GM23338 (cell line): Measurements from ENCODE around the gene CANT1. TPM values are rescaled to one million over a fixed set of nuclear protein-coding genes. Genes with fewer than 3 reads are reported as not detected.

Experiments
- ATAC-seq: fragments of 200-7000 bp; cut with Tn5 transposase; 3 replicates; pipeline ENCODE4 v1.9.1; 2020
- DNase-seq: peaks from one replicate; pipeline ENCODE4 v3.0.0-alpha.2; 2015; ENCODE audit warnings: low spot score
- H2AFZ ChIP-seq: fragments of 200-600 bp; sonication (generic); 2 replicates; pipeline ENCODE4 v1.8.0; 2016; ENCODE audit warnings: antibody characterized with exemption, mild to moderate bottlenecking, moderate library complexity
- H3F3A ChIP-seq: fragments of 200-600 bp; sonication (generic); replicated peaks from 2 replicates; pipeline ENCODE4 v1.8.0; 2017; ENCODE audit warnings: antibody characterized with exemption, mixed run types, low read depth
- H3K27ac ChIP-seq: fragments of 200-600 bp; sonication (generic); 2 replicates; pipeline ENCODE4 v1.6.1; 2016; ENCODE audit warnings: low read depth
- H3K27me3 ChIP-seq: fragments of 200-600 bp; sonication (generic); 2 replicates; pipeline ENCODE4 v1.8.0; 2016; ENCODE audit warnings: mild to moderate bottlenecking, mixed run types, moderate library complexity; ENCODE audit not compliant: insufficient read depth
- H3K36me3 ChIP-seq: fragments of 200-600 bp; sonication (generic); 2 replicates; pipeline ENCODE4 v1.8.0; 2016; ENCODE audit warnings: mild to moderate bottlenecking; ENCODE audit not compliant: insufficient read depth
- H3K4me1 ChIP-seq: fragments of 200-600 bp; sonication (generic); 2 replicates; pipeline ENCODE4 v1.8.0; 2016; ENCODE audit warnings: mild to moderate bottlenecking, moderate library complexity; ENCODE audit not compliant: insufficient read depth
- H3K4me2 ChIP-seq: fragments of 200-600 bp; sonication (generic); 2 replicates; pipeline ENCODE4 v1.7.1; 2017; ENCODE audit warnings: mixed run types
- H3K4me3 ChIP-seq: fragments of 200-600 bp; sonication (generic); 2 replicates; pipeline ENCODE4 v1.6.1; 2016; ENCODE audit warnings: mixed run types
- H3K79me2 ChIP-seq: fragments of 200-600 bp; sonication (generic); replicated peaks from 2 replicates; pipeline ENCODE4 v1.8.0; 2017; ENCODE audit warnings: mild to moderate bottlenecking; ENCODE audit not compliant: insufficient read depth
- H3K9me2 ChIP-seq: fragments of 200-600 bp; sonication (generic); 2 replicates; pipeline ENCODE4 v1.8.0; 2017; ENCODE audit not compliant: insufficient read depth
- H4K20me1 ChIP-seq: fragments of 200-600 bp; sonication (generic); replicated peaks from 2 replicates; pipeline ENCODE4 v1.8.0; 2017; ENCODE audit warnings: mild to moderate bottlenecking; ENCODE audit not compliant: insufficient read depth
- H3K27ac Mint-ChIP-seq: 2 replicates; pipeline ENCODE4 v1.8.0; 2020; ENCODE audit warnings: inconsistent platforms, mild to moderate bottlenecking, moderate library complexity, mixed read lengths
- H3K27me3 Mint-ChIP-seq: 3 replicates; pipeline ENCODE4 v1.8.0; 2022; ENCODE audit warnings: low read depth, mild to moderate bottlenecking, moderate library complexity, mixed read lengths, inconsistent platforms; ENCODE audit not compliant: insufficient read depth, poor library complexity
- H3K36me3 Mint-ChIP-seq: 3 replicates; pipeline ENCODE4 v1.8.0; 2021; ENCODE audit warnings: low read depth, mild to moderate bottlenecking, inconsistent platforms, moderate library complexity, mixed read lengths
- H3K4me1 Mint-ChIP-seq: 3 replicates; pipeline ENCODE4 v1.8.0; 2020; ENCODE audit warnings: mild to moderate bottlenecking, inconsistent platforms, mixed read lengths
- H3K4me3 Mint-ChIP-seq: 3 replicates; pipeline ENCODE4 v1.8.0; 2021; ENCODE audit warnings: moderate library complexity, mild to moderate bottlenecking, inconsistent platforms, mixed read lengths
- H3K9me3 Mint-ChIP-seq: 3 replicates; pipeline ENCODE4 v1.8.0; 2020; ENCODE audit warnings: moderate library complexity, mild to moderate bottlenecking, inconsistent platforms, mixed read lengths
- CREB1 ChIP-seq: fragments of 250-450 bp; sonication (Bioruptor Pico); IDR thresholded peaks from 2 replicates; pipeline ENCODE4 v1.5.0; 2020; ENCODE audit warnings: low read depth, mild to moderate bottlenecking, moderate library complexity
- ETS1 ChIP-seq: IDR thresholded peaks from 2 replicates; pipeline ENCODE4 v1.6.1; 2016; ENCODE audit warnings: antibody characterized with exemption
- EZH2 ChIP-seq: fragments of 200-600 bp; sonication (generic); IDR thresholded peaks from one replicate; pipeline ENCODE4 v1.8.0; 2017; ENCODE audit warnings: antibody characterized with exemption, mild to moderate bottlenecking, low read depth; ENCODE audit not compliant: unreplicated experiment
- EZH2phosphoT487 ChIP-seq: fragments of 200-600 bp; sonication (generic); IDR thresholded peaks from one replicate; pipeline ENCODE4 v1.8.1; 2018; ENCODE audit warnings: antibody characterized with exemption; ENCODE audit not compliant: unreplicated experiment
- JUNB ChIP-seq: IDR thresholded peaks from one replicate; pipeline ENCODE4 v1.6.1; 2016; ENCODE audit warnings: antibody characterized with exemption; ENCODE audit not compliant: unreplicated experiment
- NANOG ChIP-seq: IDR thresholded peaks from 2 replicates; pipeline ENCODE4 v1.6.1; 2016; ENCODE audit warnings: antibody characterized with exemption, borderline replicate concordance
- POLR2AphosphoS5 ChIP-seq: IDR thresholded peaks from 2 replicates; pipeline ENCODE4 v1.6.1; 2016; ENCODE audit warnings: antibody characterized with exemption, low read depth
- STAT1 ChIP-seq: IDR thresholded peaks from one replicate; pipeline ENCODE4 v1.6.1; 2016; ENCODE audit warnings: antibody characterized with exemption; ENCODE audit not compliant: unreplicated experiment
- ZNF114 ChIP-seq: fragments of 250-450 bp; sonication (Bioruptor Pico); IDR thresholded peaks from 2 replicates; pipeline ENCODE4 v1.5.0; 2020; ENCODE audit warnings: mild to moderate bottlenecking, moderate library complexity
- ZNF331 ChIP-seq: fragments of 250-450 bp; sonication (Bioruptor Pico); IDR thresholded peaks from 2 replicates; pipeline ENCODE4 v1.5.0; 2020; ENCODE audit warnings: low read depth, mild to moderate bottlenecking, moderate library complexity
- polyA plus RNA-seq: library from polyadenylated mRNA; unstranded; fragments of >200 nt; fragmentation: Nextera tagmentation; extraction: Ambion mirVana; gene quantifications from 2 replicates; pipeline ENCODE4 v1.2.1, GENCODE V29; 2016
- total RNA-seq: library from RNA; depleted of rRNA; stranded (reverse); fragments of >200 nt; shearing (Covaris generic); gene quantifications from 2 replicates; pipeline ENCODE4 v1.2.3, GENCODE V29; 2014
- TF ChIP-seq, protein P1 (sequence below): fragments of 250-450 bp; sonication (Bioruptor Pico); IDR thresholded peaks from 2 replicates; pipeline ENCODE4 v1.5.0; 2020; ENCODE audit warnings: mild to moderate bottlenecking, moderate library complexity
- TF ChIP-seq, protein P2 (sequence below): IDR thresholded peaks from one replicate; pipeline ENCODE4 v1.6.1; 2018; ENCODE audit warnings: antibody characterized with exemption; ENCODE audit not compliant: unreplicated experiment
- TF ChIP-seq, protein P3 (sequence below), 2 experiments: fragments of 200-600 bp in 1 of 2; sonication (generic) in 1 of 2; conservative IDR thresholded peaks; 2 replicates each; pipeline versions ENCODE4 v1.5.1 to v1.6.1; 2016 to 2017; ENCODE audit warnings: antibody characterized with exemption in 2 of 2, low read depth in 2 of 2, mild to moderate bottlenecking in 2 of 2, moderate library complexity in 1 of 2

Gene CANT1
- total and polyA plus RNA-seq, 2 experiments from 2014 or later, result 5.9 to 38.8 TPM

DNA sequence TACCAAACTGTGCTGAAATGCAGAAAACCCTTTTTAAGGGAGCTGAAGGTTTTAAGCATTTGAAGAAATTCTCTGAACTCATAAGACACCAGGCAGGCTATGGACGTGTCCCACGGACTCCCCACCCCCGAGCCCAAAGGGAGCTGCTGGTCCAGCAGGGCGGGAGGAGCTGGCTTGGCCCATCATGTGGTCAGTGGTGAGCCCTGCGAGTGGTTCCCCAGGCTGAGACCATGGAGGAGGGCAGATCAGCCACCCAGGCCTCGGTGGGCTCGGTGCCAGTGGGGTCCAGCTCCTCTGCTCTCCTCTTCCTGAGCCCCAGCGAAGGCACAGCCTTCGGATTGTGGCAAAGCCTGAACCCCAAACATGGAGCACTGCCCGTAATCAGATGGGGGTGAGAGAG is 56.9 kb downstream of the CANT1 start:
- H3K4me1 Mint-ChIP-seq, result peaks cover 7% of the 10 kb centered on the region; the same call in 2 of the 3 replicates
- no peak overlapping the region for H2AFZ ChIP-seq
- no peaks in the 10 kb centered on the region for H3K9me2 ChIP-seq
- no peak overlapping the region for H3K27ac Mint-ChIP-seq
- peaks cover 24% of the 10 kb centered on the region for H3K9me3 Mint-ChIP-seq
- H3K4me1 ChIP-seq, result no peaks in the 10 kb centered on the region
- H3K79me2 ChIP-seq, result no peaks in the 10 kb centered on the region
- no peak for ATAC-seq
- H4K20me1 ChIP-seq, result no peaks in the 10 kb centered on the region; the same call in 1 of the 2 replicates
- H3K36me3 Mint-ChIP-seq, result peaks cover 11% of the 10 kb centered on the region; the same call in 2 of the 3 replicates
- DNase-seq, result no peak
- H3K27me3 ChIP-seq, result no peaks in the 10 kb centered on the region
- H3K27ac ChIP-seq, result no peak overlapping the region
- H3K36me3 ChIP-seq, result no peaks in the 10 kb centered on the region
- no peak overlapping the region for H3K4me3 Mint-ChIP-seq
- H3F3A ChIP-seq, result no peaks in the 10 kb centered on the region
- TF ChIP-seq CREB1 (CRISPR knock-in tag) (no peak), STAT1 (no peak), POLR2AphosphoS5 (no peak), NANOG (no peak), ZNF114 (no peak), ZNF331 (CRISPR knock-in tag) (no peak), ETS1 (no peak), JUNB (no peak), EZH2phosphoT487 (no peak), EZH2 (no peak)
- TF ChIP-seq, protein P1, sequence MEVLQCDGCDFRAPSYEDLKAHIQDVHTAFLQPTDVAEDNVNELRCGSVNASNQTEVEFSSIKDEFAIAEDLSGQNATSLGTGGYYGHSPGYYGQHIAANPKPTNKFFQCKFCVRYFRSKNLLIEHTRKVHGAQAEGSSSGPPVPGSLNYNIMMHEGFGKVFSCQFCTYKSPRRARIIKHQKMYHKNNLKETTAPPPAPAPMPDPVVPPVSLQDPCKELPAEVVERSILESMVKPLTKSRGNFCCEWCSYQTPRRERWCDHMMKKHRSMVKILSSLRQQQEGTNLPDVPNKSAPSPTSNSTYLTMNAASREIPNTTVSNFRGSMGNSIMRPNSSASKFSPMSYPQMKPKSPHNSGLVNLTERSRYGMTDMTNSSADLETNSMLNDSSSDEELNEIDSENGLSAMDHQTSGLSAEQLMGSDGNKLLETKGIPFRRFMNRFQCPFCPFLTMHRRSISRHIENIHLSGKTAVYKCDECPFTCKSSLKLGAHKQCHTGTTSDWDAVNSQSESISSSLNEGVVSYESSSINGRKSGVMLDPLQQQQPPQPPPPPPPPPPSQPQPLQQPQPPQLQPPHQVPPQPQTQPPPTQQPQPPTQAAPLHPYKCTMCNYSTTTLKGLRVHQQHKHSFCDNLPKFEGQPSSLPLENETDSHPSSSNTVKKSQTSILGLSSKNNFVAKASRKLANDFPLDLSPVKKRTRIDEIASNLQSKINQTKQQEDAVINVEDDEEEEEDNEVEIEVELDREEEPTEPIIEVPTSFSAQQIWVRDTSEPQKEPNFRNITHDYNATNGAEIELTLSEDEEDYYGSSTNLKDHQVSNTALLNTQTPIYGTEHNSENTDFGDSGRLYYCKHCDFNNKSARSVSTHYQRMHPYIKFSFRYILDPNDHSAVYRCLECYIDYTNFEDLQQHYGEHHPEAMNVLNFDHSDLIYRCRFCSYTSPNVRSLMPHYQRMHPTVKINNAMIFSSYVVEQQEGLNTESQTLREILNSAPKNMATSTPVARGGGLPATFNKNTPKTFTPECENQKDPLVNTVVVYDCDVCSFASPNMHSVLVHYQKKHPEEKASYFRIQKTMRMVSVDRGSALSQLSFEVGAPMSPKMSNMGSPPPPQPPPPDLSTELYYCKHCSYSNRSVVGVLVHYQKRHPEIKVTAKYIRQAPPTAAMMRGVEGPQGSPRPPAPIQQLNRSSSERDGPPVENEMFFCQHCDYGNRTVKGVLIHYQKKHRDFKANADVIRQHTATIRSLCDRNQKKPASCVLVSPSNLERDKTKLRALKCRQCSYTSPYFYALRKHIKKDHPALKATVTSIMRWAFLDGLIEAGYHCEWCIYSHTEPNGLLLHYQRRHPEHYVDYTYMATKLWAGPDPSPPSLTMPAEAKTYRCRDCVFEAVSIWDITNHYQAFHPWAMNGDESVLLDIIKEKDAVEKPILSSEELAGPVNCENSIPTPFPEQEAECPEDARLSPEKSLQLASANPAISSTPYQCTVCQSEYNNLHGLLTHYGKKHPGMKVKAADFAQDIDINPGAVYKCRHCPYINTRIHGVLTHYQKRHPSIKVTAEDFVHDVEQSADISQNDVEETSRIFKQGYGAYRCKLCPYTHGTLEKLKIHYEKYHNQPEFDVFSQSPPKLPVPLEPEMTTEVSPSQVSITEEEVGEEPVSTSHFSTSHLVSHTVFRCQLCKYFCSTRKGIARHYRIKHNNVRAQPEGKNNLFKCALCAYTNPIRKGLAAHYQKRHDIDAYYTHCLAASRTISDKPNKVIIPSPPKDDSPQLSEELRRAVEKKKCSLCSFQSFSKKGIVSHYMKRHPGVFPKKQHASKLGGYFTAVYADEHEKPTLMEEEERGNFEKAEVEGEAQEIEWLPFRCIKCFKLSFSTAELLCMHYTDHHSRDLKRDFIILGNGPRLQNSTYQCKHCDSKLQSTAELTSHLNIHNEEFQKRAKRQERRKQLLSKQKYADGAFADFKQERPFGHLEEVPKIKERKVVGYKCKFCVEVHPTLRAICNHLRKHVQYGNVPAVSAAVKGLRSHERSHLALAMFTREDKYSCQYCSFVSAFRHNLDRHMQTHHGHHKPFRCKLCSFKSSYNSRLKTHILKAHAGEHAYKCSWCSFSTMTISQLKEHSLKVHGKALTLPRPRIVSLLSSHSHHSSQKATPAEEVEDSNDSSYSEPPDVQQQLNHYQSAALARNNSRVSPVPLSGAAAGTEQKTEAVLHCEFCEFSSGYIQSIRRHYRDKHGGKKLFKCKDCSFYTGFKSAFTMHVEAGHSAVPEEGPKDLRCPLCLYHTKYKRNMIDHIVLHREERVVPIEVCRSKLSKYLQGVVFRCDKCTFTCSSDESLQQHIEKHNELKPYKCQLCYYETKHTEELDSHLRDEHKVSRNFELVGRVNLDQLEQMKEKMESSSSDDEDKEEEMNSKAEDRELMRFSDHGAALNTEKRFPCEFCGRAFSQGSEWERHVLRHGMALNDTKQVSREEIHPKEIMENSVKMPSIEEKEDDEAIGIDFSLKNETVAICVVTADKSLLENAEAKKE (CRISPR knock-in tag), result no peak
- TF ChIP-seq, protein P2, sequence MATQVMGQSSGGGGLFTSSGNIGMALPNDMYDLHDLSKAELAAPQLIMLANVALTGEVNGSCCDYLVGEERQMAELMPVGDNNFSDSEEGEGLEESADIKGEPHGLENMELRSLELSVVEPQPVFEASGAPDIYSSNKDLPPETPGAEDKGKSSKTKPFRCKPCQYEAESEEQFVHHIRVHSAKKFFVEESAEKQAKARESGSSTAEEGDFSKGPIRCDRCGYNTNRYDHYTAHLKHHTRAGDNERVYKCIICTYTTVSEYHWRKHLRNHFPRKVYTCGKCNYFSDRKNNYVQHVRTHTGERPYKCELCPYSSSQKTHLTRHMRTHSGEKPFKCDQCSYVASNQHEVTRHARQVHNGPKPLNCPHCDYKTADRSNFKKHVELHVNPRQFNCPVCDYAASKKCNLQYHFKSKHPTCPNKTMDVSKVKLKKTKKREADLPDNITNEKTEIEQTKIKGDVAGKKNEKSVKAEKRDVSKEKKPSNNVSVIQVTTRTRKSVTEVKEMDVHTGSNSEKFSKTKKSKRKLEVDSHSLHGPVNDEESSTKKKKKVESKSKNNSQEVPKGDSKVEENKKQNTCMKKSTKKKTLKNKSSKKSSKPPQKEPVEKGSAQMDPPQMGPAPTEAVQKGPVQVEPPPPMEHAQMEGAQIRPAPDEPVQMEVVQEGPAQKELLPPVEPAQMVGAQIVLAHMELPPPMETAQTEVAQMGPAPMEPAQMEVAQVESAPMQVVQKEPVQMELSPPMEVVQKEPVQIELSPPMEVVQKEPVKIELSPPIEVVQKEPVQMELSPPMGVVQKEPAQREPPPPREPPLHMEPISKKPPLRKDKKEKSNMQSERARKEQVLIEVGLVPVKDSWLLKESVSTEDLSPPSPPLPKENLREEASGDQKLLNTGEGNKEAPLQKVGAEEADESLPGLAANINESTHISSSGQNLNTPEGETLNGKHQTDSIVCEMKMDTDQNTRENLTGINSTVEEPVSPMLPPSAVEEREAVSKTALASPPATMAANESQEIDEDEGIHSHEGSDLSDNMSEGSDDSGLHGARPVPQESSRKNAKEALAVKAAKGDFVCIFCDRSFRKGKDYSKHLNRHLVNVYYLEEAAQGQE, result no peak
- TF ChIP-seq, protein P3, sequence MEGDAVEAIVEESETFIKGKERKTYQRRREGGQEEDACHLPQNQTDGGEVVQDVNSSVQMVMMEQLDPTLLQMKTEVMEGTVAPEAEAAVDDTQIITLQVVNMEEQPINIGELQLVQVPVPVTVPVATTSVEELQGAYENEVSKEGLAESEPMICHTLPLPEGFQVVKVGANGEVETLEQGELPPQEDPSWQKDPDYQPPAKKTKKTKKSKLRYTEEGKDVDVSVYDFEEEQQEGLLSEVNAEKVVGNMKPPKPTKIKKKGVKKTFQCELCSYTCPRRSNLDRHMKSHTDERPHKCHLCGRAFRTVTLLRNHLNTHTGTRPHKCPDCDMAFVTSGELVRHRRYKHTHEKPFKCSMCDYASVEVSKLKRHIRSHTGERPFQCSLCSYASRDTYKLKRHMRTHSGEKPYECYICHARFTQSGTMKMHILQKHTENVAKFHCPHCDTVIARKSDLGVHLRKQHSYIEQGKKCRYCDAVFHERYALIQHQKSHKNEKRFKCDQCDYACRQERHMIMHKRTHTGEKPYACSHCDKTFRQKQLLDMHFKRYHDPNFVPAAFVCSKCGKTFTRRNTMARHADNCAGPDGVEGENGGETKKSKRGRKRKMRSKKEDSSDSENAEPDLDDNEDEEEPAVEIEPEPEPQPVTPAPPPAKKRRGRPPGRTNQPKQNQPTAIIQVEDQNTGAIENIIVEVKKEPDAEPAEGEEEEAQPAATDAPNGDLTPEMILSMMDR (conservative IDR thresholded peaks at IDR 0.05; ENCODE audit: low read depth in 2 of 2), result no peak
- no peak overlapping the region for H3K4me3 ChIP-seq
- H3K27me3 Mint-ChIP-seq, result peaks cover 12% of the 10 kb centered on the region
- H3K4me2 ChIP-seq, result no peak overlapping the region
